ENCODE measurements around the gene BLOC1S4. TPM values are rescaled to one million over a fixed set of nuclear protein-coding genes. Genes with fewer than 3 reads are reported as not detected.

BLOC1S4 gene
- total and polyA plus RNA-seq, 2 experiments from 2014 or later = 23.9 to 35.2 TPM

DNA sequence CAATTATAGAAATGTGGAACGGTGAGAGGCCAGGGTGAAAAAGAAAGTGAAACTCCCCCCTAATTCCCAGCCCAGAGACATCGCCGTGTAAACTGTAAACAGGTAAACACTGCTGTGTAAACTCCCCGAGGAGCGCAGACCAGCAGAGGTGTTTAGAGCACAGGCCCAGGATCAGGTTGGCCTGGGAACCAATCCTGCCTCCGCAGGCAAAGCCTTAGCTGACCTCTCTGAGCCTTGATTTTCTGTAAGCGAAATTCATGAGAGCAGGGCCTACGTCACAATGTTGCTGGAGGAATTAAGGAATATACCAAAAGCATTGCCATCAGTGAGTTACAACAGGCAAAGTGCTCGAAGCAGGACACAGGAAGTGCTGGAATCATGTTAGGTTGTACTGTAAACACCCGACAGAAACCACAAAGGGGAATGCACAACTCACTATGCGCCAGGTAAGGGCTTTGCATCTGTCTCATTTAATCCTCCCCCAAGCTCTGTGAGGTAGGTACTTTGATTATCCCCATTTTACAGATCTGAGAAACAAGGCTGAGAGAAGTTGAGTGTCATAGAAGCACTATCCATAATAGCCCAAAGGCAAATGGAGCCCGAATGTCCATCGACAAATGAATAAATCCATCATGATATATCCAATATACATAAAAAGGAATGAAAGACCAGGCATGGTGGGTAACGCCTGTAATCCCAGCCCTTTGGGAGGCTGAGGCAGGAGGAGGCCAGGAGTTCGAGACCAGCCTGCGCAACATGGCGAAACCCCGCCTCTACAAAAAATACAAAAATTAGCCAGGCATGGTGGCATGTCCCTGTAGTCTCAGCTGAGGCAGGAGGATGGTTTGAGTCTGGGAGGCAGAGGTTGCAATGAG is 35.9 kb downstream of the BLOC1S4 start:
- Histone ChIP-seq H4K20me1 (replicated peaks; ENCODE audit: insufficient read depth) (no peaks in the 10 kb centered on the region), H3K4me2 (no peak overlapping the region), H3K4me3 (no peak overlapping the region), H3K27ac (ENCODE audit: low read depth) (no peak overlapping the region), H2AFZ (peak overlapping the region; percentile 70; the same call in 1 of the 2 replicates), H3F3A (replicated peaks; ENCODE audit: low read depth) (no peaks in the 10 kb centered on the region), H3K36me3 (ENCODE audit: insufficient read depth) (no peaks in the 10 kb centered on the region), H3K9me2 (ENCODE audit: insufficient read depth) (no peaks in the 10 kb centered on the region), H3K79me2 (replicated peaks; ENCODE audit: insufficient read depth) (no peaks in the 10 kb centered on the region), H3K4me1 (ENCODE audit: insufficient read depth) (no peaks in the 10 kb centered on the region), H3K27me3 (ENCODE audit: insufficient read depth) (no peaks in the 10 kb centered on the region)
- H3K27ac Mint-ChIP-seq = no peak overlapping the region
- peak; percentile 55 for ATAC-seq
- no peak overlapping the region for H3K4me3 Mint-ChIP-seq
- no peak for TF ChIP-seq EZH2phosphoT487 (IDR thresholded peaks at IDR 0.05; ENCODE audit: unreplicated experiment)
- TF ChIP-seq, protein P1, sequence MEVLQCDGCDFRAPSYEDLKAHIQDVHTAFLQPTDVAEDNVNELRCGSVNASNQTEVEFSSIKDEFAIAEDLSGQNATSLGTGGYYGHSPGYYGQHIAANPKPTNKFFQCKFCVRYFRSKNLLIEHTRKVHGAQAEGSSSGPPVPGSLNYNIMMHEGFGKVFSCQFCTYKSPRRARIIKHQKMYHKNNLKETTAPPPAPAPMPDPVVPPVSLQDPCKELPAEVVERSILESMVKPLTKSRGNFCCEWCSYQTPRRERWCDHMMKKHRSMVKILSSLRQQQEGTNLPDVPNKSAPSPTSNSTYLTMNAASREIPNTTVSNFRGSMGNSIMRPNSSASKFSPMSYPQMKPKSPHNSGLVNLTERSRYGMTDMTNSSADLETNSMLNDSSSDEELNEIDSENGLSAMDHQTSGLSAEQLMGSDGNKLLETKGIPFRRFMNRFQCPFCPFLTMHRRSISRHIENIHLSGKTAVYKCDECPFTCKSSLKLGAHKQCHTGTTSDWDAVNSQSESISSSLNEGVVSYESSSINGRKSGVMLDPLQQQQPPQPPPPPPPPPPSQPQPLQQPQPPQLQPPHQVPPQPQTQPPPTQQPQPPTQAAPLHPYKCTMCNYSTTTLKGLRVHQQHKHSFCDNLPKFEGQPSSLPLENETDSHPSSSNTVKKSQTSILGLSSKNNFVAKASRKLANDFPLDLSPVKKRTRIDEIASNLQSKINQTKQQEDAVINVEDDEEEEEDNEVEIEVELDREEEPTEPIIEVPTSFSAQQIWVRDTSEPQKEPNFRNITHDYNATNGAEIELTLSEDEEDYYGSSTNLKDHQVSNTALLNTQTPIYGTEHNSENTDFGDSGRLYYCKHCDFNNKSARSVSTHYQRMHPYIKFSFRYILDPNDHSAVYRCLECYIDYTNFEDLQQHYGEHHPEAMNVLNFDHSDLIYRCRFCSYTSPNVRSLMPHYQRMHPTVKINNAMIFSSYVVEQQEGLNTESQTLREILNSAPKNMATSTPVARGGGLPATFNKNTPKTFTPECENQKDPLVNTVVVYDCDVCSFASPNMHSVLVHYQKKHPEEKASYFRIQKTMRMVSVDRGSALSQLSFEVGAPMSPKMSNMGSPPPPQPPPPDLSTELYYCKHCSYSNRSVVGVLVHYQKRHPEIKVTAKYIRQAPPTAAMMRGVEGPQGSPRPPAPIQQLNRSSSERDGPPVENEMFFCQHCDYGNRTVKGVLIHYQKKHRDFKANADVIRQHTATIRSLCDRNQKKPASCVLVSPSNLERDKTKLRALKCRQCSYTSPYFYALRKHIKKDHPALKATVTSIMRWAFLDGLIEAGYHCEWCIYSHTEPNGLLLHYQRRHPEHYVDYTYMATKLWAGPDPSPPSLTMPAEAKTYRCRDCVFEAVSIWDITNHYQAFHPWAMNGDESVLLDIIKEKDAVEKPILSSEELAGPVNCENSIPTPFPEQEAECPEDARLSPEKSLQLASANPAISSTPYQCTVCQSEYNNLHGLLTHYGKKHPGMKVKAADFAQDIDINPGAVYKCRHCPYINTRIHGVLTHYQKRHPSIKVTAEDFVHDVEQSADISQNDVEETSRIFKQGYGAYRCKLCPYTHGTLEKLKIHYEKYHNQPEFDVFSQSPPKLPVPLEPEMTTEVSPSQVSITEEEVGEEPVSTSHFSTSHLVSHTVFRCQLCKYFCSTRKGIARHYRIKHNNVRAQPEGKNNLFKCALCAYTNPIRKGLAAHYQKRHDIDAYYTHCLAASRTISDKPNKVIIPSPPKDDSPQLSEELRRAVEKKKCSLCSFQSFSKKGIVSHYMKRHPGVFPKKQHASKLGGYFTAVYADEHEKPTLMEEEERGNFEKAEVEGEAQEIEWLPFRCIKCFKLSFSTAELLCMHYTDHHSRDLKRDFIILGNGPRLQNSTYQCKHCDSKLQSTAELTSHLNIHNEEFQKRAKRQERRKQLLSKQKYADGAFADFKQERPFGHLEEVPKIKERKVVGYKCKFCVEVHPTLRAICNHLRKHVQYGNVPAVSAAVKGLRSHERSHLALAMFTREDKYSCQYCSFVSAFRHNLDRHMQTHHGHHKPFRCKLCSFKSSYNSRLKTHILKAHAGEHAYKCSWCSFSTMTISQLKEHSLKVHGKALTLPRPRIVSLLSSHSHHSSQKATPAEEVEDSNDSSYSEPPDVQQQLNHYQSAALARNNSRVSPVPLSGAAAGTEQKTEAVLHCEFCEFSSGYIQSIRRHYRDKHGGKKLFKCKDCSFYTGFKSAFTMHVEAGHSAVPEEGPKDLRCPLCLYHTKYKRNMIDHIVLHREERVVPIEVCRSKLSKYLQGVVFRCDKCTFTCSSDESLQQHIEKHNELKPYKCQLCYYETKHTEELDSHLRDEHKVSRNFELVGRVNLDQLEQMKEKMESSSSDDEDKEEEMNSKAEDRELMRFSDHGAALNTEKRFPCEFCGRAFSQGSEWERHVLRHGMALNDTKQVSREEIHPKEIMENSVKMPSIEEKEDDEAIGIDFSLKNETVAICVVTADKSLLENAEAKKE (CRISPR knock-in tag; IDR thresholded peaks at IDR 0.05) = no peak
- TF ChIP-seq, protein P2, sequence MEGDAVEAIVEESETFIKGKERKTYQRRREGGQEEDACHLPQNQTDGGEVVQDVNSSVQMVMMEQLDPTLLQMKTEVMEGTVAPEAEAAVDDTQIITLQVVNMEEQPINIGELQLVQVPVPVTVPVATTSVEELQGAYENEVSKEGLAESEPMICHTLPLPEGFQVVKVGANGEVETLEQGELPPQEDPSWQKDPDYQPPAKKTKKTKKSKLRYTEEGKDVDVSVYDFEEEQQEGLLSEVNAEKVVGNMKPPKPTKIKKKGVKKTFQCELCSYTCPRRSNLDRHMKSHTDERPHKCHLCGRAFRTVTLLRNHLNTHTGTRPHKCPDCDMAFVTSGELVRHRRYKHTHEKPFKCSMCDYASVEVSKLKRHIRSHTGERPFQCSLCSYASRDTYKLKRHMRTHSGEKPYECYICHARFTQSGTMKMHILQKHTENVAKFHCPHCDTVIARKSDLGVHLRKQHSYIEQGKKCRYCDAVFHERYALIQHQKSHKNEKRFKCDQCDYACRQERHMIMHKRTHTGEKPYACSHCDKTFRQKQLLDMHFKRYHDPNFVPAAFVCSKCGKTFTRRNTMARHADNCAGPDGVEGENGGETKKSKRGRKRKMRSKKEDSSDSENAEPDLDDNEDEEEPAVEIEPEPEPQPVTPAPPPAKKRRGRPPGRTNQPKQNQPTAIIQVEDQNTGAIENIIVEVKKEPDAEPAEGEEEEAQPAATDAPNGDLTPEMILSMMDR (conservative IDR thresholded peaks at IDR 0.05; ENCODE audit: low read depth in 2 of 2) = no peak
- no peak for TF ChIP-seq ZNF114 (CRISPR knock-in tag; IDR thresholded peaks at IDR 0.05)
- no peak for TF ChIP-seq POLR2AphosphoS5 (IDR thresholded peaks at IDR 0.05; ENCODE audit: low read depth)
- no peak for TF ChIP-seq STAT1 (IDR thresholded peaks at IDR 0.05; ENCODE audit: unreplicated experiment)
- TF ChIP-seq EZH2 (IDR thresholded peaks at IDR 0.05; ENCODE audit: low read depth, unreplicated experiment) = no peak
- TF ChIP-seq JUNB (IDR thresholded peaks at IDR 0.05; ENCODE audit: unreplicated experiment) = no peak
- no peak for TF ChIP-seq CREB1 (CRISPR knock-in tag; IDR thresholded peaks at IDR 0.05; ENCODE audit: low read depth)
- TF ChIP-seq, protein P3, sequence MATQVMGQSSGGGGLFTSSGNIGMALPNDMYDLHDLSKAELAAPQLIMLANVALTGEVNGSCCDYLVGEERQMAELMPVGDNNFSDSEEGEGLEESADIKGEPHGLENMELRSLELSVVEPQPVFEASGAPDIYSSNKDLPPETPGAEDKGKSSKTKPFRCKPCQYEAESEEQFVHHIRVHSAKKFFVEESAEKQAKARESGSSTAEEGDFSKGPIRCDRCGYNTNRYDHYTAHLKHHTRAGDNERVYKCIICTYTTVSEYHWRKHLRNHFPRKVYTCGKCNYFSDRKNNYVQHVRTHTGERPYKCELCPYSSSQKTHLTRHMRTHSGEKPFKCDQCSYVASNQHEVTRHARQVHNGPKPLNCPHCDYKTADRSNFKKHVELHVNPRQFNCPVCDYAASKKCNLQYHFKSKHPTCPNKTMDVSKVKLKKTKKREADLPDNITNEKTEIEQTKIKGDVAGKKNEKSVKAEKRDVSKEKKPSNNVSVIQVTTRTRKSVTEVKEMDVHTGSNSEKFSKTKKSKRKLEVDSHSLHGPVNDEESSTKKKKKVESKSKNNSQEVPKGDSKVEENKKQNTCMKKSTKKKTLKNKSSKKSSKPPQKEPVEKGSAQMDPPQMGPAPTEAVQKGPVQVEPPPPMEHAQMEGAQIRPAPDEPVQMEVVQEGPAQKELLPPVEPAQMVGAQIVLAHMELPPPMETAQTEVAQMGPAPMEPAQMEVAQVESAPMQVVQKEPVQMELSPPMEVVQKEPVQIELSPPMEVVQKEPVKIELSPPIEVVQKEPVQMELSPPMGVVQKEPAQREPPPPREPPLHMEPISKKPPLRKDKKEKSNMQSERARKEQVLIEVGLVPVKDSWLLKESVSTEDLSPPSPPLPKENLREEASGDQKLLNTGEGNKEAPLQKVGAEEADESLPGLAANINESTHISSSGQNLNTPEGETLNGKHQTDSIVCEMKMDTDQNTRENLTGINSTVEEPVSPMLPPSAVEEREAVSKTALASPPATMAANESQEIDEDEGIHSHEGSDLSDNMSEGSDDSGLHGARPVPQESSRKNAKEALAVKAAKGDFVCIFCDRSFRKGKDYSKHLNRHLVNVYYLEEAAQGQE (IDR thresholded peaks at IDR 0.05; ENCODE audit: unreplicated experiment) = no peak
- TF ChIP-seq NANOG (IDR thresholded peaks at IDR 0.05; ENCODE audit: borderline replicate concordance) = no peak
- no peak for TF ChIP-seq ZNF331 (CRISPR knock-in tag; IDR thresholded peaks at IDR 0.05; ENCODE audit: low read depth)
- TF ChIP-seq, protein P4, sequence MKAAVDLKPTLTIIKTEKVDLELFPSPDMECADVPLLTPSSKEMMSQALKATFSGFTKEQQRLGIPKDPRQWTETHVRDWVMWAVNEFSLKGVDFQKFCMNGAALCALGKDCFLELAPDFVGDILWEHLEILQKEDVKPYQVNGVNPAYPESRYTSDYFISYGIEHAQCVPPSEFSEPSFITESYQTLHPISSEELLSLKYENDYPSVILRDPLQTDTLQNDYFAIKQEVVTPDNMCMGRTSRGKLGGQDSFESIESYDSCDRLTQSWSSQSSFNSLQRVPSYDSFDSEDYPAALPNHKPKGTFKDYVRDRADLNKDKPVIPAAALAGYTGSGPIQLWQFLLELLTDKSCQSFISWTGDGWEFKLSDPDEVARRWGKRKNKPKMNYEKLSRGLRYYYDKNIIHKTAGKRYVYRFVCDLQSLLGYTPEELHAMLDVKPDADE (IDR thresholded peaks at IDR 0.05) = no peak
- H3K4me1 Mint-ChIP-seq = peaks cover 4% of the 10 kb centered on the region; the same call in 2 of the 3 replicates
- no peak for DNase-seq (ENCODE audit: low spot score)
- no peaks in the 10 kb centered on the region; the same call in 2 of the 3 replicates for H3K9me3 Mint-ChIP-seq
- H3K27me3 Mint-ChIP-seq (ENCODE audit: insufficient read depth, low read depth, poor library complexity) = no peaks in the 10 kb centered on the region
- no peaks in the 10 kb centered on the region for H3K36me3 Mint-ChIP-seq (ENCODE audit: low read depth)

All from GM23338 (cell line).